H9 (cell line): ENCODE data around the gene STRN. TPM values are rescaled to one million over a fixed set of nuclear protein-coding genes. Genes with fewer than 3 reads are reported as not detected.

Experiments
- DNase-seq: peaks from one replicate; pipeline ENCODE4 v3.0.0-alpha.2; 2017
- H2AFZ ChIP-seq: one replicate; pipeline ENCODE4 v1.6.1; 2013; ENCODE audit warnings: mild to moderate bottlenecking, low read length, control low read depth, moderate library complexity
- H2AK5ac ChIP-seq: 2 replicates; pipeline ENCODE4 v1.6.1; 2013; ENCODE audit warnings: low read length, control low read depth, mixed read lengths; ENCODE audit not compliant: insufficient read length
- H2BK120ac ChIP-seq: one replicate; pipeline ENCODE4 v1.6.1; 2013; ENCODE audit warnings: low read depth, mild to moderate bottlenecking, low read length, control low read depth, inconsistent platforms; ENCODE audit not compliant: poor library complexity, severe bottlenecking
- H2BK12ac ChIP-seq: 2 replicates; pipeline ENCODE4 v1.6.1; 2013; ENCODE audit warnings: low read length, control low read depth, mixed read lengths, low read depth; ENCODE audit not compliant: insufficient read length
- H2BK15ac ChIP-seq: 2 replicates; pipeline ENCODE4 v1.6.1; 2013; ENCODE audit warnings: low read depth, low read length, control low read depth
- H2BK20ac ChIP-seq: one replicate; pipeline ENCODE4 v1.6.1; 2013; ENCODE audit warnings: low read depth, mild to moderate bottlenecking, low read length, control low read depth, inconsistent platforms; ENCODE audit not compliant: poor library complexity, severe bottlenecking
- H2BK5ac ChIP-seq: 2 replicates; pipeline ENCODE4 v1.6.1; 2013; ENCODE audit warnings: low read length, control low read depth, mixed read lengths; ENCODE audit not compliant: insufficient read length
- H3K14ac ChIP-seq: 2 replicates; pipeline ENCODE4 v1.6.1; 2013; ENCODE audit warnings: low read length, control low read depth; ENCODE audit not compliant: insufficient read depth
- H3K18ac ChIP-seq: 2 replicates; pipeline ENCODE4 v1.6.1; 2013; ENCODE audit warnings: low read depth, mild to moderate bottlenecking, mixed read lengths, low read length, control low read depth; ENCODE audit not compliant: insufficient read length
- H3K23ac ChIP-seq: 2 replicates; pipeline ENCODE4 v1.6.1; 2013; ENCODE audit warnings: low read length, control low read depth, mixed read lengths, low read depth; ENCODE audit not compliant: insufficient read length
- H3K23me2 ChIP-seq: 2 replicates; pipeline ENCODE4 v1.6.1; 2013; ENCODE audit warnings: low read depth, mild to moderate bottlenecking, mixed read lengths, low read length, control low read depth; ENCODE audit not compliant: insufficient read length, poor library complexity, severe bottlenecking
- H3K27ac ChIP-seq: 2 replicates; pipeline ENCODE4 v1.5.1; 2013; ENCODE audit warnings: low read length, control low read depth, mixed read lengths, low read depth; ENCODE audit not compliant: insufficient read length
- H3K27me3 ChIP-seq: 2 replicates; pipeline ENCODE4 v1.6.1; 2013; ENCODE audit warnings: low read length, control low read depth, inconsistent platforms; ENCODE audit not compliant: insufficient read depth
- H3K4ac ChIP-seq: 2 replicates; pipeline ENCODE4 v1.6.1; 2013; ENCODE audit warnings: low read depth, mild to moderate bottlenecking, control low read depth, inconsistent platforms, low read length, moderate library complexity
- H3K4me1 ChIP-seq: 2 replicates; pipeline ENCODE4 v1.6.1; 2013; ENCODE audit warnings: low read length, control low read depth, inconsistent platforms; ENCODE audit not compliant: insufficient read depth
- H3K4me2 ChIP-seq: 2 replicates; pipeline ENCODE4 v1.6.1; 2013; ENCODE audit warnings: low read length, control low read depth, mixed read lengths; ENCODE audit not compliant: insufficient read length, insufficient read depth
- H3K56ac ChIP-seq: 2 replicates; pipeline ENCODE4 v1.6.1; 2013; ENCODE audit warnings: low read depth, mild to moderate bottlenecking, mixed read lengths, low read length, control low read depth; ENCODE audit not compliant: insufficient read length
- H3K79me1 ChIP-seq: 2 replicates; pipeline ENCODE4 v1.6.1; 2013; ENCODE audit warnings: low read depth, mild to moderate bottlenecking, moderate library complexity, low read length, control low read depth, inconsistent platforms; ENCODE audit not compliant: insufficient read depth, poor library complexity, severe bottlenecking
- H3K79me2 ChIP-seq: 2 replicates; pipeline ENCODE4 v1.6.1; 2013; ENCODE audit warnings: low read length, control low read depth, inconsistent platforms; ENCODE audit not compliant: insufficient read depth
- H3K9ac ChIP-seq: 2 replicates; pipeline ENCODE4 v1.6.1; 2013; ENCODE audit warnings: low read length, control low read depth, mixed read lengths; ENCODE audit not compliant: insufficient read length; ENCODE audit errors: extremely low read depth
- H3K9me3 ChIP-seq: one replicate; pipeline ENCODE4 v1.6.1; 2013; ENCODE audit warnings: low read depth, low read length, inconsistent platforms; ENCODE audit not compliant: control insufficient read depth
- H3T11ph ChIP-seq: one replicate; pipeline ENCODE4 v1.6.1; 2013; ENCODE audit warnings: mild to moderate bottlenecking, low read length, control low read depth, inconsistent platforms
- H4K20me1 ChIP-seq: one replicate; pipeline ENCODE4 v1.6.1; 2013; ENCODE audit not compliant: control insufficient read depth, insufficient read length, insufficient read depth
- H4K5ac ChIP-seq: 2 replicates; pipeline ENCODE4 v1.6.1; 2013; ENCODE audit warnings: low read depth, mild to moderate bottlenecking, mixed read lengths, low read length, control low read depth; ENCODE audit not compliant: insufficient read length
- H4K8ac ChIP-seq: replicated peaks from 2 replicates; pipeline ENCODE4 v1.6.1; 2013; ENCODE audit warnings: low read length, control low read depth, mixed read lengths, low read depth; ENCODE audit not compliant: insufficient read length
- H4K91ac ChIP-seq: 2 replicates; pipeline ENCODE4 v1.6.1; 2013; ENCODE audit warnings: low read depth, mild to moderate bottlenecking, moderate library complexity, mixed read lengths, low read length, control low read depth; ENCODE audit not compliant: insufficient read length
- H3K27ac Mint-ChIP-seq, 3 experiments: 2 replicates in 2 of 3; 3 replicates in 1 of 3; pipeline ENCODE4 v1.8.0; 2020 to 2021; ENCODE audit warnings: mixed read lengths in 3 of 3, mild to moderate bottlenecking in 1 of 3, moderate library complexity in 1 of 3
- H3K27me3 Mint-ChIP-seq: 2 replicates; pipeline ENCODE4 v1.8.0; 2021; ENCODE audit warnings: low read depth, mild to moderate bottlenecking, moderate library complexity, mixed read lengths
- H3K36me3 Mint-ChIP-seq, 3 experiments: 2 replicates in 2 of 3; 3 replicates in 1 of 3; pipeline ENCODE4 v1.8.0; 2020 to 2021; ENCODE audit warnings: low read depth in 3 of 3, mixed read lengths in 3 of 3; ENCODE audit not compliant: insufficient read depth in 1 of 3
- H3K4me1 Mint-ChIP-seq, 2 experiments: 2 replicates each; pipeline ENCODE4 v1.8.0; 2020; ENCODE audit warnings: mixed read lengths in 2 of 2
- H3K4me3 Mint-ChIP-seq, 2 experiments: 2 replicates in 1 of 2; 3 replicates in 1 of 2; pipeline ENCODE4 v1.8.0; 2020 to 2021; ENCODE audit warnings: mild to moderate bottlenecking in 2 of 2, mixed read lengths in 2 of 2, moderate library complexity in 1 of 2
- H3K9me3 Mint-ChIP-seq, 2 experiments: 2 replicates in 1 of 2; 3 replicates in 1 of 2; pipeline ENCODE4 v1.8.0; 2020; ENCODE audit warnings: mild to moderate bottlenecking in 2 of 2, mixed read lengths in 2 of 2, moderate library complexity in 1 of 2
- CTCF ChIP-seq: fragments of 200-600 bp; sonication (generic); conservative IDR thresholded peaks from 3 replicates; pipeline ENCODE4 v1.8.0; 2021; ENCODE audit warnings: antibody characterized with exemption, mild to moderate bottlenecking
- WGBS: extraction: QIAGEN DNeasy Blood & Tissue Kit; methylation state at CpG from one replicate; pipeline ENCODE4 v1.1.7; 2013; ENCODE audit warnings: missing lambda C conversion rate, low lambda C conversion rate, mixed read lengths; ENCODE audit not compliant: insufficient read length; ENCODE audit errors: extremely low coverage; 5-methylcytosine and 5-hydroxymethylcytosine counted together
- total RNA-seq: library from RNA; stranded (reverse); gene quantifications from 2 replicates; pipeline ENCODE4 v1.2.1, GENCODE V29; 2021

Gene STRN
- total RNA-seq, 1 experiment from 2014 or later, result 31.7 TPM

GRCh38 chr2:36975306-36975705 is 9.0 kb upstream of the STRN start:
- Histone ChIP-seq H2BK15ac (no peak overlapping the region), H2BK120ac (no peak overlapping the region), H4K91ac (no peak overlapping the region), H3K4me2 (no peak overlapping the region), H4K20me1 (no peaks in the 10 kb centered on the region), H3K27me3 (no peaks in the 10 kb centered on the region), H3K4ac (no peak overlapping the region), H2BK20ac (no peak overlapping the region), H3K23ac (no peak overlapping the region), H3K56ac (no peak overlapping the region), H3K9ac (no peak overlapping the region), H3K79me2 (no peaks in the 10 kb centered on the region), H3K4me1 (no peaks in the 10 kb centered on the region), H3K18ac (no peak overlapping the region), H3K79me1 (no peaks in the 10 kb centered on the region), H2AFZ (no peak overlapping the region), H2BK12ac (no peak overlapping the region), H4K5ac (no peak overlapping the region), H2AK5ac (no peak overlapping the region), H3T11ph (no peak overlapping the region), H3K14ac (no peak overlapping the region), H3K9me3 (no peaks in the 10 kb centered on the region), H3K27ac (no peak overlapping the region), H3K23me2 (no peaks in the 10 kb centered on the region), H2BK5ac (no peak overlapping the region), H4K8ac (no peak overlapping the region)
- H3K4me1 Mint-ChIP-seq, result peaks cover 3 to 6% of the 10 kb centered on the region in 2 experiments; a peak in 3 of 4 replicates
- peaks cover 0 to 6% of the 10 kb centered on the region in 2 experiments; a peak in 2 of 5 replicates for H3K9me3 Mint-ChIP-seq
- no peak for DNase-seq
- WGBS, result no CpG with 5 or more reads among the region's 8 CpGs
- H3K27me3 Mint-ChIP-seq, result no peaks in the 10 kb centered on the region
- no peak overlapping the region for H3K4me3 Mint-ChIP-seq
- peaks cover 0 to 8% (median 0%) of the 10 kb centered on the region in 3 experiments; a peak in 1 of 7 replicates for H3K36me3 Mint-ChIP-seq
- no peak overlapping the region for H3K27ac Mint-ChIP-seq
- TF ChIP-seq CTCF, result no peak
